ENCODE data around the gene TMC1.

- TF ChIP-seq RAD21 (IDR thresholded peaks at IDR 0.05; ENCODE audit: low read depth): no peak
- TF ChIP-seq CREB1 (IDR thresholded peaks at IDR 0.05; ENCODE audit: low read depth): no peak
- no peak for TF ChIP-seq CEBPB (IDR thresholded peaks at IDR 0.05)
- no peak for TF ChIP-seq YY1 (IDR thresholded peaks at IDR 0.05; ENCODE audit: low read depth)
- TF ChIP-seq MAX (IDR thresholded peaks at IDR 0.05): no peak
- TF ChIP-seq REST (IDR thresholded peaks at IDR 0.05; ENCODE audit: low read depth): no peak
- no peak for TF ChIP-seq EP300 (IDR thresholded peaks at IDR 0.05; ENCODE audit: borderline replicate concordance)
- TF ChIP-seq FOXM1 (IDR thresholded peaks at IDR 0.05; ENCODE audit: borderline replicate concordance, low read depth): no peak
- no peak for TF ChIP-seq USF1 (IDR thresholded peaks at IDR 0.05)
- TF ChIP-seq EGR1 (IDR thresholded peaks at IDR 0.05): no peak
Measured at GRCh38 chr9:72687331-72687730, 165.9 kb downstream of the TMC1 start.

Data from Ishikawa (cell line).